Stimulated activated CD8-positive, alpha-beta memory T cell treated with anti-CD3 and anti-CD28 coated beads, Interleukin-12 subunit alpha, Interleukin-12 subunit beta, amount 100 ng/mL, for 24 hours (primary cell): ENCODE data around the gene NHLRC1.
A peak's percentile ranks its signal among the peaks of the same experiment; 100 is the strongest.
"Not testable (repeated sequence)": the region's sequence is repeated elsewhere in the genome, so short reads cannot be mapped to it uniquely, and the experiment has no call there.

Experiments used
- DNase-seq: peaks from one replicate; pipeline ENCODE4 v3.0.0-alpha.2; 2020; ENCODE audit errors: extremely low read depth

Gene NHLRC1

DNA sequence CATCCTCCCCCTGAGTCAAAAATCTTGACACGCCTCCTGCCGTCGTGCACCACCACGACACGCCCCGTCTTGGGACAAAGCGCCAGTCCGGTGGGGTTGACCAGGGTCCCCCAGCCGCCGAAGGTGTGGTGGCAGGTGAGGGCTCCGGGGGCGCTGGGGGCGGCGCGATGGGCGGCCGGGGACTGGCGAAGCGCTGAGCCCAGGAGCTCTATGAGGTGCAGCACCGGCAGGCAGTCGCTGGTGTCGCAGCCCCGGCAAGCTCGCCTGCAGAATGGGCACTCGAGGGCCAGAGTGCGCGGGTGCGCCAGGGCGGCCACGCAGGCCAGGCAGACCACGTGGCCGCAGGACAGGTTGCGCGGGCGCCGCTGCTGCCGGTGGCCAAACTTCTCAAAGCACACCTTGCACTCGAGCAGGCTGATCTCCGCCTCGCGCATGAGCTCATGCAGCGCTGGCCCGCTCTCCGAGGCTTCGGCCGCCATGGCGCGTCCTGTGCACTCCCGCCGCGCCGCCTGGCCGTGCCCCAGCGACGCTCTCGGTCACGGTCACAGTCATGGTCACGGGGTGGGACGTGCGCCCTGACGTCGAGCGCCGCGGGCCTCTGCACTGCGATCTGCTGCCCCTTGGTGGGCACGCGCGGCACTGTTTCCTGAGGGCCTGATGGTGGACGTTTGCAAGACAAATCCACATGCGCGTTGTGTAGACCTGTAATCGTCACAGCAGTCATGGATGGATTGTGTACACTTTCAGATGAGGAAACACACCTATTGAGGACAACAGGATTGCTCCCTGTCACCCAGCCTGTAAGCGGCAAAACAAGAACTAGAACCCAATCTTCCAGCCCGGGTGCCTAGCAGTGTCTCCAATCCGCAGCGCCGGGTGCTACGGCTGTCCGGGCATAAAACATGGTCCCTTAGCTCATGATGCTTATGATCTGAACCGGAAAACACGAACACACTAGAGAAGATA is at the start of gene NHLRC1:
TSS of gene NHLRC1 (minus strand) at position 550 of the 966 bp plus-strand sequence. CDS start at position 479, 71 bp downstream.
- DNase-seq, result peak; percentile 56

DNA sequence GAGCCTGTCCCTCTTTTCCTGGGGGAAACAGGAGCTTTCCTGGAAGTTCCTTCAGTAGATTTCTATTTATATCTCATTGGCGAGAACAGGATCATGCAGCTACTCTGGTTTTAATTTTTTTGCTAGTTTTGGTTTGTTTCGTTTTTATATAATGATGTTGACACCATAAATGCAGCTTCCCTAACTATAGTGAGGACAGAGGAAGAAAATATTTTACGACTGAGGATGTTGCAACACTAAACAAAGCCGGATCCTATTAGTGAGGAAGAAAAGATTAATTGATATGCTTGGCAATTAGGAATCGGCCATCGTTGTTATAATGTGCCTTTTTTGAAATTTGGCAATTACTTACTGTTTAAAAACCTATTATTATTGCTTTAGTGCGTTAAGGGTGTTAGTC is 49.4 kb upstream of the NHLRC1 start:
- no peak for DNase-seq

DNA sequence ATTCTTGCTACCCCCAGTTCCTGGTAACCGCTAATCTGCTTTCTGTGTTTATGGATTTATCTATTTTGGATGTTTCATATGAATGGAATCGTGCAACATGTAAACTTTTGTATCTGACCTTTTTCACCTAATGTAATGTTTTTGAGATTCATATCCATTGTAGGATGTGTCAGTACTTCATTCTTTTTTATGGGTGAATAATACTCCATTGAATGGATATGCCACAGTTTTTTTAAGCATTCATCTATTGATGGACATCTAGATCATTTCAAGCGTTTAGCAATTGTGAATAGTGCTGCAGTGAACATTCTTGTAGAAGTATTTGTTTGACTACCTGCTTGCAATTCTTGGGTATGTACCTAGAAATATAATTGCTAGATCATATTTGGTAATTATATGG is 45.8 kb upstream of the NHLRC1 start:
- no peak for DNase-seq

DNA sequence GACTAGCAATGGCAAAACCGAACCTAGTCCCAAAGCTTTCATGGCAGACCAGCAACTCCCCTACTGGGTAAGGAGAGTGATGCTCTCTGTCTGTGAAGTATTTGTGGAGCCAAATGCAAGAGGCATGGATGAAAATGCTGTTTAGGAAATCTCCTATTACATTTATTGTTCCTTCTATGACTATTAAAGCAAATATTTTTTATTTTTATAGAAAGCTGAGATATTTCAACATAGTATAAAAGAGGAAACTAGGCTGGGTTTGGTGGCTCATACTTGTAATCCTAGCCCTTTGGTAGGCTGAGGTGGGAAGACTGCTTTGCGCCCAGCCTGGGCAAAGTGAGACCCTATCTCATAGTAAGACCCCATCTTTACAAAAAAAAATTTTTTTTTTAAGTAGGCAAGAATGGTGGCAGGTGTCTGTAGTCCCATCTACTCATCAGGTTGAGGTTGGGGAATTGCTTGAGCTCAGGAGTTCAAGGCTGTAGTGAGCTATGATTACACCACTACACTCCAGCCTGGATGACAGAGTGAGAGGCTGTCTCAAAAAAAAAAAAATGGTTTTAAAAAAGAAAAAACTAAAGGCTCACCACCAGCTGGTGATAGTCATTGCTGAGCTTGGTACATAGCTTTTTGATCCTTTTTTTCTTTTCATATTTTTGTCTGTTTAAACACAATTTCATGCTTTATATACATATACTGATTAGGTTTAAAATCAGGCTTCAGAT is 44.0 kb upstream of the NHLRC1 start:
- no peak for DNase-seq

DNA sequence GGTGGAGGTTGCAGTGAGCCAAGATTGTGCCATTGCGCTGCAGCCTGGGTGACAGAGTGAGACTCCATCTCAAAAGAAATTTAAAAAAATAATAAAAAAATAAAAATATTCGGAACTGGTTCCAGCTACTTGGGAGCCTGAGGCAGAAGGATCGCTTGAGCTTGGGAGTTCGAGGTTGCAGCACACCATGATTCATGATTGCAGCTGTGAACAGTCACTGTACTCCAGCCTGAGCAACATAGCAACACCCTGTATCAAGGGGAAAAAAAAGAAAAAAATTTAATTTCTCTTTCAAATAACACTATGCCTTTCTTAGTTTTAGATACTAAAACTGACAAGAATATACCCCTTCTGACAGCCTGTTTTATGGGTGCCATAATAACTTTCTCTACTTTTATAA is 43.3 kb upstream of the NHLRC1 start:
- no peak for DNase-seq

DNA sequence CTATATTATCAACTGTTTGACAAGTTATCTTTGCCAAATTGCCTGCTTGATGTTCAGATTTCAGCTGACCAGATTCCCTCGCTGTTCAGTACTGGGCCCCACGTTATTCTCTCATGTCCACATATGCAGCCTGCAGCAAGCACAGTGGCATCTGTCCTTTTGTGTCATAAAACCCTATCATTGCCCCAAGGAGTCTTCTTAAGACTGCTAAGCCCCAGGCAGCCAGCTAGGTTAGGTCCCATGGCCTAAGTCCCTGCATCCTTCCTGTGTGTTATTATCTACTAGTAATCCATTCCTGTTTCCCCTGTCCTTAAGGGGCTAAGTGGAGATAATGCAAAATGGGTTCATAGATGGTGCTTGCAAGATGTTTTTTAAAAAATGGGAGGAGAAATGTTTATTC is 39.9 kb upstream of the NHLRC1 start:
- no peak for DNase-seq

DNA sequence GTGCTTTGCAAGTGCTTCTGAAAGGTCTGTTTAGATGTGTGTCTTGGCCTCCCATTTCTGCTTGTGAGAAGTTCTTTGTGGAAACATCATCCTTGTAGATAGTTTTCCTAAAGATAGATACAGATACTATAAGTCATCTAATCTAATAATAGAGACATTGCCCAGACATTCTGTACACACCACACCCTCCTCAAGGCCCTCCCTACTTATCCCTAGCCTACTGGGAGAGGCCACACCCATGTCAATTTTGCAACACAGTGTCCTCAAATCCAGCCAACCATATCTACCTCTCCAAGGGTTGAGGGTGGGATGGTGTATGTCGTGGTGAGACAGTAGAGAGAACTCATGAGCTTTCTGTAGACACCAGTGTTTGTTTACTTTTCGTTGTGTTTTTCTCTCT is 39.0 kb upstream of the NHLRC1 start:
- no peak for DNase-seq

DNA sequence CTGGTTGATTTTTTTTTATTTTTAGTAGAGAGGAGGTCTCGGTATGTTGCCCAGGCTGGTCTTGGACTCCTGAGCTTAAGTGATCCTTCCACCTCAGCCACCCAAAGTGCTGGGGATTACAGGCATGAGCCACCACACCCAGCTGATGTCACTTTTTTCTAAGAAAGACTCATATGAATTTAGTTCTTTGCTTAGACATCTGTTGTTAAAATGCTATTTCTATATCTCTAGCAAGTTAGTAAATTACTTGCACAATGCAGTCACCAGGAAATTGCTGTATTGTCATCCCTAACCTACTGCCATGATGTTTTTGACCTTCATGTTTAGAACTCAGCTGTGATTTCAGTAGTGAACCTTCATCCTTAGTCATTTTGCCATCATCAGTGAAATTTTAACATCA is 38.4 kb upstream of the NHLRC1 start:
- no peak for DNase-seq

DNA sequence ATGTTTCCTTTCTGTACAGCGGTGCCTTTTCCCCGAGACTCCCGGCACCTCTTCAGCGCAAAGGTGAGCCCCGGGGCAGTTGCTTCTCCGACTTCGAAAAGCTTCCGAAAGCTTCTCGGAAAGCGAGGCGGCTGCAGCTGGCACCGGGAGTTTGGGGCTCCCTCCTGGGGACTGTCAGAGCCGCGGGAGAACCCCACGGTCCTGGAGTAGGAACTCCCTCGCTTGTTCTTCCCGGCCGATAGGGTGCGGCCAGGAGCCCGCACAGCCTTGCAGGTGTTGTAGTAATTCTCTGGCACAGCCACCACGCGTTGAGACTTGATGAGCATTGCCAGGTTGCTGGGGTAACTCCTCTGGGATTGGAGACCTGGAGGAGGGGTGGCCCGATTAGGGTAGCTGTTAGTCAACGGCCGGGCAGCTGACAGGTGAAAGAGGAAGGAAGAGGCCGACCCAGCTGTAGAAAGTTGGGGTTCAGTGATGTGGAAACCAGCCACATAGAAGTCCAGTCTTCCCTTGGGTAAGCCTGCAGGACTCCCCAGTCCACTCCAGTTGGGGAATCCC is 33.5 kb upstream of the NHLRC1 start:
- DNase-seq, result peak; percentile 11

DNA sequence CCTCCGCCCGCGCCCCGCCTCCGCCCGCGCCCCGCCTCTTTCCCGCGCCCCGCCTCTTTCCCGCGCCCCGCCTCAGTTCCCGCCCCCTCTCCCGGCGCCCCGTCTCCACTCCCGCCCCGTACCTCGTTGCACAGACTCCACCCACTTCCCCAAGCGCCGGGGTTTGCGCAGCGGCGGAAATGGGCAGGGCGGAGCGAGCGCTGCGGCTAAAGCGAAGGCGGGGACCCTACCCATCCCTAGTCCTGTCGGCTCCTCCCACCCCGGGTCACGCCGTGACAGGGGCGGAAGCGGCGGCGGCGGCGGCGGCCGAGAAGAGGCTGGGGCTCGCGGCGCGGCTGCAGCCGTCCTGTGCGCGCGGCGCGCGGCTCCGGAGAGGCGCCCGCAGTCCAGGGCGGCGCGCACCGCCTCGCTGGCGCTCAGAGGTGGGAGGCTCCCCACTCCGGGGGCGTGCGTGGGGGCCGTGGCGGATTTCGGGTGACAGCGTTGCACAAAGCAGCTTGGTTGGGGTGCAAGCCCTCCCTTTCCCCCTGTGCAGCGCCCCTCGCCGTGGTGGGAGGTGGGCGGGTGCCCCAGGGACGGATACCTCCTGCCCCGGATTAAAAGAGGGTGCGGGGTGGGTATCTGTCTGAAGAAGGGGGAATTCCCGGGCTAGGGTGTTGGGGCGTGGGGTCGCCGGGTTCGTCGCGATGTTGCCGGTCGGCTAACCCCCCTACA is 32.8 kb upstream of the NHLRC1 start, which contains the start of gene KDM1B:
TSS of gene KDM1B (plus strand) at position 273 of the 714 bp plus-strand sequence. CDS start 4,474 bp downstream, outside the sequence.
- peak; percentile 95 for DNase-seq

DNA sequence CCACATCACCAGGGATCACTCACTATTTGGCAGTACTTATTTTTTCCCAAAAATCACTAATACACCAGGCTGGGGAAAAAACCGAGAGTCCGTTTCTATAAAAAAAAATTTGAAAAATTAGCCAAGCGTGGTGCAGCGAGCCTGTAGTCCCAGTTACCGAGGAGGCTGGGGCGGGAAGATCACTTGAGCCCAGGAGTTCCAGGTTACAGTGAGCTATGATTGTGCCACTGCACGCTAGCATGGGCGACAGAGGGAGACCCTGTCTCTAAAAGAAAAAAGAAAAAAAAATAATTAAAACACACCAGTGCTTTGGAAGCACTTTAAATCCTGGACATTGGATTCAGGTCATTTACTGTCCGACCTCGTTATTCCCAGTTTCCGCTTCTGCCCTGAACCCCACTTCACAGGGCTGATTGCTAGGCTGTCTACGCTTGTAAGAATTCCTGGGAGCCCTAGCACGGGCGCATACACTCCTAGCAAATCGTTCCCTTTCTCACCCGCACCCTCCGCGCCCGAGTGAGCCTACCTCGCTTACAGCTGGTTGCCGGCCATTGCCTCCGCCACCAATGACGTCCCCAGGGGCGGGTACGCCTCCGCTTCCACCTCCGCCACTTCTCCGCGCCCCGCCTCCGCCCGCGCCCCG is 32.2 kb upstream of the NHLRC1 start, which contains the start of gene TPMT:
TSS of gene TPMT (minus strand) at position 571 of the 643 bp plus-strand sequence. CDS start 5,950 bp downstream, outside the sequence.
- DNase-seq, result no peak

DNA sequence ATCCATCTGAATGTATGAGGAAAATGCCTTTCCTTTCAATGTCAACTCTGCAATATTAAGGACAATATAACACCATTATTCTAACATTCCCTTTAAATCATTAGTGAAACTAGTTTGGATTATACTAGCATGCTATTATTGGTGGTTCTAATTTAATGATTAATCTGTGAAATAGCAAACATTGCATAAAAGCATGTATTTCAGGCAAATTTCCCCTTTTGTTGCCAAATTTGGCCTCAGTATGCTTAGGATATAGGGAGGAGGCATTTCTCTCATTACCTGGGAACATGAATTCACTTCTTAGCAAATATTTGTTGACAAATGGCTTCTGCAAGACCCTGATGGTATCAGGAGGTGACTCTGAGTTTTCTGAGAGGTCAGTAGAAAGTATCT is 30.8 kb upstream of the NHLRC1 start:
- DNase-seq, result no peak

DNA sequence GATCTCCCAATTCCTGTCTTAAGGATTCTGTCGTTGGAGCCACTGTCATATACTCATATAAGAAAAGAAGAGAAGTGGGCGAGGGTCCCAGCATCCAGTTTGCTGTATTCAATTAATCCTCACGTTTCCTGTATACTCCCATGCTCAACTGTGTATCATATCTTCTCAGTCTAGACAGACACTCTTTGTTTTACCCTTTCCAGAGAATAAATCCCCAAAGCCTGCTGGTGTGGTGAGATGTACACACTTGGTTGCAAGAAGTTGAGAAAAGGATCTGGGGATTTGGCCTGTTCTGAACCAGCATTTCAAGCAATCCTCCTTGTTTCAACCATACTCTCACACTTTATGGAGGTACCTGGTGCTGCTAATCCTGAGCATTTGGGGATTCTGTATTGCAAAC is 29.3 kb upstream of the NHLRC1 start:
- no peak for DNase-seq

DNA sequence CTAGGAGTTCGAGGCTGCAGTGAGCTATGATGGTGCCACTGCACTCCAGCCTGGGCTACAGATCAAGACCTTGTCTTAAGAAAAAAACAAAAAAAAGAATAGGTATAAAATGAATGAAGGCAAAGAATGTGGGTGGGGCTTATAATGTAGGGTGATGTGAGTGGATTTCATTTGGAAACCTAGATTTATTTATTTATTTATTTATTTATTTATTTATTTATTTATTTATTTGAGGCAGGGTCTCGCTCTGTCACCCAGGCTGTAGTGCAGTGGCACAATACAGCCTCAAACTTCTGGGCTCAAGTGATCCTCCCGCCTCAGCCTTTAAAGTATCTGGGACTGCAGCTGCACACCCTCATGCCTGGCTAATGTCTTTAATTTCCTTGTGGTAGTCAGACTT is 28.9 kb upstream of the NHLRC1 start:
- DNase-seq, result not testable (repeated sequence)

DNA sequence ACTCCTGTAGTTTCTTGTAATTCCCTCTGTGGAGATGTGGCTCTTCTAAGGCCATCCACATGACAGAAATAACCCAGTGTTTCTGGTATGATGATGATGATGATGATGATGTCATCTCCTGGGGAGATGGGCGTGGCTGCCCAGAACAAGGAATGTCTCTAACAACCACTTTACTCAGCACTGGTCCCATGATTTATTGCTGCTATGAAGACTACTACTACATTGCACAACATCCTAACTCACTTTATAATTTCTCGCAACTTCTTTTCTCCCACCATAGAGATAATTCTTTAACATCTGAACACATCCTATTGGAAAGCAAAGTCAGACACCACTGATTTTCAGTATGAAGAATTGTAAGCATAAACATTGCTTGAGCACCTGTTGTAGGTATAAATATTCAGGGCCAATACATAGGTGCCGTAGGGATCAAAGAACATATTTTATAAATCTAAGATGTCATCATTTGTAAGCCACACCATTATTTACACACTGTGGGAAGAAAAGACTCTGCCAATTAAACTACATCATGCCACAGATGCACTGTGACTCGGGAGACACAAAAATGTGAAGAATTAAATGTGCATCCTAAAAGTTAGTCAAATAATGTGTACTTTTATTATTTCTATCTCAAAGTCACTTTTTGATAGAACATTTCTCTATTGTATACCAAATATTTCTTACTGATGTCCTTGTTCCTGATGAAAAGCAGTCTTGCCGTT is 26.0 kb upstream of the NHLRC1 start:
- DNase-seq, result no peak

DNA sequence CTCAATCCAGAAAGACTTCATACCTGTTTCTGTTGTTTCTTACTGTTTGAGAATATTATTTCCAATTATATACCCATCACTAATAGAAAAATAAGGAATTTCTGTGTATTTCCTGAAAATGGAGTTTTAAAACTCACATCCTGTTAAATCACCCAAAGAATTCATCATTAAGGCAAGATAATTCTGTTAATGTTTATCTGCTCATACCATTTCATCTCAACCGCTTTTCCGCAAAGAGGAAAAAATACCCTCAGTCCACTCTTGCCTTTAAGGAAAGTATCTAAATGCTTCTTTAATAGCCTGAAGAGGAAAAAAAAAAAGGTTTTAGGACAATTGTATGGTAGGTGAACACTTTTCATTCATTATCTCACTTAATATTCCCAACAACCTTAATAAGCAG is 25.1 kb upstream of the NHLRC1 start:
- DNase-seq, result no peak

DNA sequence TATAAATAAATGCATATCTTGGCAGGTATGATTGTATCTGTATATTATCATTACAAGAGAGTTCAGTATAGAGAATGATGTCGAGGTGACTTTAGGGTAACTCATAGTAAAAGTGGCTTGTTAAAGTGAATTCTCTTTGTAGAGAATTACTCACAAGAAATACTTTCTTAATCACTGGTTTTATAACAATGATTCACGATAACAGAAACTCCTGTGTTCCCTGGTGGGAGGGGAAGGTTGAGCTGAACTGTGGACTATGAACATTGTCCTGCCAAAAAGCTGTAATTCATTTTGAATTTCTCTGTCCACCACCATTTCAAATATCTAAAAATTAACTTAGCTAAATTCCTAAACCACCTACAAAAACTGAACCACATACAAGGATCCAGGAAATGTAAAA is 24.7 kb upstream of the NHLRC1 start:
- no peak for DNase-seq

DNA sequence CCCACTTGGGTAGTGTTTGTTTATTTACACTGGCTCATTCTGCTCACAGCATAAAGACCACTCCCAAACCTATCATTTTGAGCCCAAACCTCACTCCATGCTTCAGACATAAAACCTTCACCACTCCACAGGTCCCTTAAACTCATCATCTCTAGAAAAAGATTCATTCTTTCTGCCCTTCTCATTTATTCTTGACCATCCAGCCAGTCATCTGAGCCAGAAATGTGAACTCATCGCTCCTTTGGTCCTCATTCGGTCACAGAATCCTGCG is 20.0 kb upstream of the NHLRC1 start:
- DNase-seq, result no peak

DNA sequence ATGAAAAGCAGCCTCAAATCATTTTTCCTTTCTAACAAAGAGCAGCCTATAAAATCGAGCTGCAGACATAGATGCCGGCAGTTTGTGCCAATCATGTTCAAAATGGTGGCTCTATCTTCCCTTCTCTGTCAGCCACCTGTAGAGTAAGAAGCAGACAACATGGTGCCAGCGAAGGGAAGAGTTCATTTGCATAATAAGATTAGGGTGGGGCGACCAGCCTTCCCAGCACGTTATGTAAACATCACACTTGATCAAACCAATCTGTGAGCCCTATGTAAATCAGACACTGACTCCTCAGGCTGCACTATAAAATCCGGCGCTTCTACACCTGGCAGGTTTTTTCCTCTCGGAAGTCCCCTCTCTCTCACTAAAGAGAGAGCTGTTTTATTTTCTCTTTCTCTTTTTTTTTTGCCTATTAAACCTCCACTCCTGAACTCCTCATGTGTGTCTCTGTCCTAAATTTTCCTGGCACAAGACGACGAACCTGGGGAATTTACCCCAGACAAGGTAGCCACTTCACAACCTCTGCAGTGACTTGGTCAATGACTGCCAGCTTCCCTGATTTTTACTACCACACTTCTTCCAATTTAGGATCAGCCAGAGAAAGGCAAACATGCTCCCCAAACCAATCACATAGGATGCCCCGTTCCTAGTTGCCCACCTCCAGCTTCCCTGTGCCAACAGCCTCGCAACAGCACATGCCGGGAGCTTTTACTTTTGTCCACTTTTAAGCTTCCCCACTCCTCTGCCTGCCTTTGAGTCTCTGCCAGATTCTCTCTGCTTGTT is 19.5 kb upstream of the NHLRC1 start:
- no peak for DNase-seq
